HUDEP-2 (cell line): ENCODE results near the gene PHYH.
"Not testable (repeated sequence)": the region's sequence is repeated elsewhere in the genome, so short reads cannot be mapped to it uniquely, and the experiment has no call there.

Experiments
- DNase-seq, 76 experiments: peaks; one replicate each; lab custom pipeline; 2025; ENCODE audit not compliant: unreplicated experiment in 76 of 76; lab: John Stamatoyannopoulos, UW

PHYH gene

DNA sequence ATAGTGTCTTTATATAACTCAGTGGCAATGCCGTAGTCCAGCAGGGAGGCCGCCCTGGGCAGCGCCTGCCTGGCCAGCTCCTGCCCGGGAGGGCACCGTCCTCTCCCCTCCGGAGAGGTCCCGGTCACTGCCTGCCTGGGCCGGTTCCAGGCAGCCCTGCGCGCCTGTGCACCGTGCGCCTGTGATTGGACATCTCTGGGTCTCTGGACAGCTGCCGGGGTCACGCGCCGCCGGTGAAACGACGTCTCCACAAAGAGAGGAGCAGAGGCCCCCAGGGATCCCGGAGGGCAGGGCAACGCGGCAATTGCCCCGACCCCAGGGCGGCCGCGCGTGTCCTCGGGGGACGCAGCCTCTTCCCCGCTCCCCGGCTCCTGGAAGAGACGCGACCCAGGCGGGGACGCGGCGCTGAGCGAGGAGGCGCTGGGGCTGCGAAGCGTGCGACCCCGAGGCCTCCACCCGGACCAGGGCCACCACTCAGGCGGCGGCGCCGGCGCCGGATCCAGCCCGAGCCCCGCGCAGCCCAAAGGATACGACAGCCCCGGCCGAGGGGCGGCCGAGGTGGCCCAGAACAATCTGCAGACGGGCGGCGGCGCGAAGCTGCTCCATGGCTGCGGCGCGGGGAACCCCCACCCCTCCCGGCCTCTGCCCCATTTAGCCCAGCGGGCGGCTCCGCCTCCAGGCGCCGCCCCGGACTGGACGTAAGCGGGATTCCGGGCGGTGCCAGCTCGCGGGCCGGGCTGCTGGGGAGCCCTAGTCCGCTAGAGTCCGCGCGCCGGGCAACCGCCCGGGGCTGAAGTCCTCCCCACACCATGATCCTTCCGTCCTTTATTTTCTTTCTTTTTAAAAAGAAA, at the start of gene PHYH:
Gene PHYH (minus strand): TSS at position 628 of the 851 bp plus-strand sequence. CDS start 22 bp downstream, at position 606.
- DNase-seq = peak in 73 of 76 experiments; percentile 14 to 80 (median 57)

DNA sequence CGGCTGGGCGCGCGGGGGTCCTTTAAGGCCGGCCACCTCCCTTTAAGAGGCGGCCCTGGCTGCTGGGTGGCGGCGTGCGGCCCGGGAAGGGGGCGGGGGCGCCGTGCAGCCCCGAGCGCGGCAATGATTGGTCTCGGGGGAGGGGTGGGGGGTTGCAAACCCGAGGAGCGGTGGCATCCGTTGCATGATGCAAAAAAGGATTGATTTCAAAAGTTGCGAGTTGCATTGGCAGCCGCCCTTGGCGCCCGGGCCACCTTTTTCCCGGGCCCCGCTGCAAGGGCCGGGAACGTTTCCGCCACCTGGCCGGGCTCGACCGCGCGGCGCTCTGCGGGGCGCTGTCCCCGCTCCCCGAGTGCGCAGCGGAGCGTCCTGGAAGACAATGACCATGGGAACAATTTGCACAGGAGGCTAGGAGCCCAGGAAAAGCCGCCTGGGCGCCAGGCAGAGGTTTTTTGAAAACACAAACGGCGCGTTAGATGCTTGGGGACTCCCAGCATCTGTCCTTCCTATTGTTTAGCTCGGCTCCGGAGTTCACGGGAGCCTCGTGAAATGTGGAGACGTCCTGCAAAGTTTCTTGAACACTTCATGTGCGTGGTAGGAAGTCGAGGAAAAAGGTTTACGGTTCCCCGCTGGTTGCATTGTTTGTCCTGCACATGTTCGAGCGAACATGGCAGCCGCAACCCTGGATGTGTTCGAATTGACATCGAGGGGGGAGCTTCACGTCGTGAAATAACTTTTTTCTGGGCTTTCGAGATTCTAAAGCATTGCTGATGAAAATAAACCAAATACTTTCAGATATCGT, 48.6 kb upstream of the PHYH start, which contains the start of gene SEPHS1:
Gene SEPHS1 (minus strand): TSS at position 78 of the 802 bp plus-strand sequence. CDS start 3,343 bp downstream, outside the sequence.
- peak in 68 of 76 experiments; percentile 15 to 78 (median 56) for DNase-seq

GRCh38 chr10:13347500-13348156, 47.8 kb upstream of the PHYH start:
- peak in 61 of 76 experiments; percentile 11 to 76 (median 56) for DNase-seq

DNA sequence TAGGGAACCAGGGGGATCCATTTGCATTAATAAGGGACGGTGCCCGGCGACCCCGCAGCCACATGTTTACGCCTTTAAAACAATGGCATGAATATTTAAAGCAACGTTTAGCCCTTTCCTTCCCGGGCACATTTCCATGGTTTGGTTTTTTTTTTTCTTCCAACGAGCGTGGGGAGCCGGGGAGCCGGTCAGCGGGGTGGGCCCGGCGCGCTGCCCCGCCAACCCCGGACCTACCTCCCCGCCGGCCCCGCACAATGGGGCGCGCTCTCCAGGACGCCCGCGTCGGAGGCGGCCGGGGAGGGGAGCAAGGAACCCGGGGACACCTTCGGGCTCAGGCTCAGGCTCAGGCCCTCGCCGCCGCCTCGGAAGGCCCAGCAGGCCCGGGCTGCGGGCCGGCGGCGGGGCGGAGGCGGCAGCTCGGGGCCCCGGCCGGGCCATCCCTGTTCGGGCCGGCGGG, 47.2 kb upstream of the PHYH start:
- peak in 4 of 76 experiments; percentile 20 to 36 (median 30) for DNase-seq

DNA sequence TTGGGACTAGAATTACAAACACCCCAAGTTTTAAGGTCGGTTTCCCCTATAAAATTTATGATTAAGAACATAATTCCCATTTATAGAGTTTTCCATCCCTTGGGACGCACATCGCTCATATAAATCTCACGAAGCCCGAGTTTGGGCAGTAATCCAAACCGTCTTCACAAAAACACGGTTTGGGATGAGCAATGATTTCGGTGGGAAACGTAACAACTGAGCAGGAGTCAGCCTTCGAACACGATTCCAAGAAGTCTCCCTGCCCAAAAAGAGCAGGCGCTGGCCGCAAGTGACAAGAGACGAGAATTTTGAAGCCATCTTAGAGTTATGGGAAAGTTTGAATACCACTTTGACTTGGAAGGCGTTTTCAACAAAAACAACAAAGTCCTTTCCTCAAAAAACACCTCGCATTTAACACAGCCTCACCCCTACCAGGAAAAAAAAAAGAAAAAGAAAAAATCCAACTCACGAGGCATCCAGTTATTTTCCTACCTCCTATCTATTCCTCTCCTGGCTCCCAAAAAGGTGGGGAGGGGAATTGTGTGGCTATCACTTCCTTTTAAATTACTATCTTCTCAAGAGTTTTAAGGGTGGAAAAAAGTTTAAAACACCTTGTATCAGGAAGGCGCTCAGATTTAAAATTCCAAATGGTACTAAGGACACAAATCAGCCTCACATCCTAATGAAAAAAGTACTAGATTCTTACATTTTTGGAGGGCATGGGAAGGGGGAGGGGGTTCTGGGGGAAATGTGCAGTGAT, 46.6 kb upstream of the PHYH start:
- no peak for DNase-seq

DNA sequence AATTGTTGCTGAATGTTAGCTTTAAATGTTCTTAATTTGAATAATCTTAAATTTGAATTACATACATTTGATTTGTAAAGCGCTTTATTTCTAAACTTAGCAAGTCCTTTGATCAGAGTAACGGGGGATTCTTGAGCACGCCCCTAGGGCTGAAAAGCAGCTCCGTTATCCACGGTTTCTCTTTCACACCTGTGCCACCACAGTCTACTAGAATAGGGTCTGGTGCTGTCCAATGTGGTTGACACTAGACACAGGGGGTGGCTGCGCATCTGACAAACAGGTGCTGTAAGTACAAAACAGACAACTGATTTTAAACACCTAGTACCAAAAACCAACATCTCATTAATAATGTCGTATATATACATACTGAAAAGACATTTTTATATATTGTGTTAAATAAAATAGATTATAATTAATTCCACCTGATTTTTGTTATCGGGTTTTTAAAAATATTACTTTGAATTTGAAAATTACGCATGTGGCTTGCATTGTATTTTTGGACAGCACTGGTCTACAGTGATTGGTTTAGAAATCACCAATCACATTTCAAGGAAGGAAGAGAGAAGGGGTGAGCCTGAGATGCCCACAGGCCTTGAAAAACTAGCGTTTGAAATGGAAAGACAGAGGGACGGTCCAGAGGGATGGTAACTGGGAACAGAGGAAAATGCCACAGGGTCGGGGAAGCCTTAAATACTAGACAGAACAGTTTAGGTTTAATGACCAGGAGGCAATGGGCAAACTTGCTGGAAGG, 40.9 kb upstream of the PHYH start:
- no peak for DNase-seq

DNA sequence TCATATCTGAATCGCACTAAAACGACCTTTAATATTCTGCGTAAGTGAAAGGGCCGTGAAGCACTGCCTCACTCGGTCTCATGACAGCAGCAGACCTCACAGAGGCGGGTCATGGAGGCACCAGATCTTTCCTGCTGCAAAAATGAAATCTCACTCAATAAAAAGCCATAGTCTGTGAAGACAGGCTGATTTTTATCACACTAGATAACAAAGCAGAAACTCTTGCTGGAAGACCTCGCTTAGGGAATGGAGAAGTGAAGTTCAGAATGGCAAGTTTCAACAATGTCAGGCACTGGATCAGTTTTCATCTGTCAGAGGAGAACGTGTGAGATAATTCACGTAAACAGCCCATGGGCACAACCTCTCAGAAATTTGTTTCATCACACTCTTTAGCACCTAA, 40.2 kb upstream of the PHYH start:
- DNase-seq = no peak

GRCh38 chr10:13338390-13339110, 38.7 kb upstream of the PHYH start:
- DNase-seq = no peak

GRCh38 chr10:13337827-13338196, 37.9 kb upstream of the PHYH start:
- no peak for DNase-seq

GRCh38 chr10:13337128-13337826, 37.4 kb upstream of the PHYH start:
- DNase-seq = no peak

GRCh38 chr10:13335881-13336280, 36.0 kb upstream of the PHYH start:
- no peak for DNase-seq

GRCh38 chr10:13334556-13334955, 34.7 kb upstream of the PHYH start:
- DNase-seq = no peak

GRCh38 chr10:13331646-13332045, 31.8 kb upstream of the PHYH start:
- no peak for DNase-seq

GRCh38 chr10:13330980-13331379, 31.1 kb upstream of the PHYH start:
- DNase-seq = not testable (repeated sequence)

DNA sequence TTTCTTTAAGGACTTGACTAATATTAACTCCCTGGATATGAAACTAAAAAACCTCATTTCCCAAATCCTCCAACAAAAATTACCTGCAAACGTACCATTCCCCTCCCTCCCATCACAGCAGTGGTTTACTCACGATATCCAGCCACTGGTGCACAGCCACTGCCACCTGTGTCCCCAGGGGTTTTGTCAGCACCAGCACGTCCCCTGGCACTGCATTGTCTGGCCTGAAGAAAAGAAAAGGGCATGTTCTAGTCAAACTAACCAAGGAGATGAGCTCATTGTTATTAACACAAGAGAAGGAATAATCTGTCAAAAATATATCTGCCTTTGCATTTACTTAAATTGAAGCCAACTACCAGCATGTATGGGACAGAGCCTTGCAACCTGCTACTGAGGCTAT, 29.7 kb upstream of the PHYH start:
- DNase-seq = no peak

DNA sequence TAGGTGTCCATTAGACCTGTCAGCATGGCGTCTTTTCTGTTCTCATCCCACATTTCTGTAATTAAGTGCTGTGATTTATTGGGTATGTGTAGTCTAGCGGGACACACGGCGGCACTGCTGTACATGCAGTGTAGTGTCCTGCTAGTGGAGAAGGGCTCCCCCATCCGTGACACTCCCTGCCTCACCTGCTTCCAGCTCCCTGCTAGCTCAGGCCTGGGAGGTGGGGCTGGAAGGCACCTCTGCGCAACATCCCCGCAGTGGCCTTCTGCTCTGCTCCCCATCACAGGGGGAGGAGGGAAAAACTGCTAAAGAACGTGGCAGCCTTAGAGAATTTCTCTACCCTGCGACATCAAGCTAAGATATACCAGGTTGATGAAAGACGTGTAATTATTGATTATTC, 28.7 kb upstream of the PHYH start:
- no peak for DNase-seq

GRCh38 chr10:13328126-13328525, 28.3 kb upstream of the PHYH start:
- no peak for DNase-seq

GRCh38 chr10:13327534-13327933, 27.7 kb upstream of the PHYH start:
- DNase-seq = no peak
